T-helper 2 cell treated with Interferon-gamma antibody and Interleukin-4, amounts not matched to agents 5 μg/mL and 100 μg/mL, for 36 hours (primary cell): Measurements from ENCODE around the gene SGO2.

Experiments
- DNase-seq: peaks from one replicate; pipeline ENCODE4 v3.0.0; 2021; ENCODE audit warnings: low spot score
- H3K27ac Mint-ChIP-seq: one replicate; pipeline ENCODE4 v1.8.0; 2021; ENCODE audit warnings: mild to moderate bottlenecking, mixed read lengths
- H3K27me3 Mint-ChIP-seq: one replicate; pipeline ENCODE4 v1.8.0; 2021; ENCODE audit warnings: low read depth, mixed read lengths
- H3K36me3 Mint-ChIP-seq: one replicate; pipeline ENCODE4 v1.8.0; 2021; ENCODE audit warnings: low read depth, mixed read lengths
- H3K4me1 Mint-ChIP-seq: one replicate; pipeline ENCODE4 v1.8.0; 2021; ENCODE audit warnings: low read depth, mixed read lengths
- H3K4me3 Mint-ChIP-seq: one replicate; pipeline ENCODE4 v1.8.0; 2022; ENCODE audit warnings: mild to moderate bottlenecking, moderate library complexity, mixed read lengths
- H3K9me3 Mint-ChIP-seq: one replicate; pipeline ENCODE4 v1.8.0; 2021; ENCODE audit warnings: mixed read lengths

The SGO2 gene

GRCh38 chr2:200525882-200526651 is at the start of gene SGO2:
SGO2 (plus strand) TSS chr2:200526207; CDS start chr2:200532976, 6,769 bp downstream.
- DNase-seq: peak; percentile 96
- Mint-ChIP-seq H3K4me1 (peaks cover 28% of the 10 kb centered on the region), H3K4me3 (peak within 1 kb of the TSS; percentile 95), H3K36me3 (peaks cover 6% of the 10 kb centered on the region), H3K9me3 (no peaks in the 10 kb centered on the region), H3K27me3 (no peaks in the 10 kb centered on the region), H3K27ac (peak within 1 kb of the TSS; percentile 89)

DNA sequence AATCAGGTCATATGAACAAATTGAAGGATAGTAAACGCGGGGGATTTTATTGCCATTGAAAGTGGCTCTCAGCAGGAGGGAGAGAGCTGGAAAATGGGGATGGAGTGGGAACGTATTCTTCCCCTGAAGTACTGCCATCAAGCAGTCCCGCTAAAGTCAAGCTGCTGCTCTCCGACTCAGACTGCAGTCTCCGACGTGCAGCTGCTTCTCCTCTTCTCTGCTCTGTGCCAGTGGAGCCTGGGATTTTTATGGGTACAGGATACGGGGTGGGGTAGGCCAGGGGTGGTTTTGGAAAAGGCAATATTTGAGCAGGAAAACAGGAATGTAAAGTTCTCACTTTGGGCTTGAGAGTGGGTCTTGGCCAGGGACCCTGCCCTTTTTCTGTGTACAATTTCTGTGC is 49.2 kb upstream of the SGO2 start:
- Mint-ChIP-seq H3K4me1 (peaks cover 8% of the 10 kb centered on the region), H3K9me3 (no peaks in the 10 kb centered on the region), H3K36me3 (peaks cover 26% of the 10 kb centered on the region), H3K27ac (no peak overlapping the region), H3K27me3 (no peaks in the 10 kb centered on the region), H3K4me3 (no peak overlapping the region)
- DNase-seq: no peak

DNA sequence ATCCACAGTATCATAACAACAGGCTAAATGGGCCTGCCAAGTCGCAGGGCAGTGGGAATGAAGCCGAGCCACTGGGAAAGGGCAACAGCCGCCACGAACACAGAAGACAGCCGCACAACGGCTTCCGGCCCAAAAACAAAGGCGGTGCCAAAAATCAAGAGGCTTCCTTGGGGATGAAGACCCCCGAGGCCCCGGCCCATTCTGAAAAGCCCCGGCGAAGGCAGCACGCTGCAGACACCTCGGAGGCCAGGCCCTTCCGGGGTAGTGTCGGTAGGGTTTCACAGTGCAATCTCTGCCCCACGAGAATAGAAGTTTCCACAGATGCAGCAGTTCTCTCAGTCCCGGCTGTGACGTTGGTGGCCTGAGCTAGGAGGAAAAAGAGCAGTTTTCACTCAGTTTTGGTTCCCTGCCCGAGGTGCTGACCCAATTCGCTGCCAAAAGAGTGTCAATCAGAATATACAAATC is 48.3 kb upstream of the SGO2 start:
- no peak for DNase-seq
- Mint-ChIP-seq H3K27me3 (no peaks in the 10 kb centered on the region), H3K4me1 (peaks cover 8% of the 10 kb centered on the region), H3K9me3 (no peaks in the 10 kb centered on the region), H3K36me3 (peaks cover 23% of the 10 kb centered on the region), H3K27ac (no peak overlapping the region), H3K4me3 (no peak overlapping the region)

GRCh38 chr2:200479692-200480265 is 46.2 kb upstream of the SGO2 start:
- Mint-ChIP-seq H3K9me3 (no peaks in the 10 kb centered on the region), H3K4me1 (peaks cover 8% of the 10 kb centered on the region), H3K4me3 (no peak overlapping the region), H3K27me3 (no peaks in the 10 kb centered on the region), H3K36me3 (peaks cover 15% of the 10 kb centered on the region), H3K27ac (peak overlapping the region; percentile 60)
- no peak for DNase-seq

DNA sequence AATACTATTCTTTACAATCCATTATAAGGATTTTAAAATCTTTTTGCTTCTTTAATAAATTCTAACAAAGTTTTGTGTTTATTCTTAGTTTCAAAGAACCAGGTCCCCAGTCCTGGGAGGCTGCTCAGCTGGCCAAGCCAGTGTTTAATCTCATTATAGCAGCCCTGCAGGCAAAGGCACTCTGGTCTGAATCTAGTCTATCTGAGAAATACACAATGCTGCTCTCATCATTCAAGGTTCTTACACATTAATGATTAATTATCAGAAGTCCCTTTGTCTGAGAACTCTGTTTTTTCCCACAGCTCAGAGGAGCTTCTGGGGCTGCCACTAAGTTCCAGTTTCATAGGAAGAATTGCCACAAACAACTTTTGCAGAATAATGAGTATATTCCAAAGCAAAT is 43.8 kb upstream of the SGO2 start:
- H3K36me3 Mint-ChIP-seq: peaks cover 13% of the 10 kb centered on the region
- no peaks in the 10 kb centered on the region for H3K27me3 Mint-ChIP-seq
- no peaks in the 10 kb centered on the region for H3K9me3 Mint-ChIP-seq
- no peak for DNase-seq
- peaks cover 8% of the 10 kb centered on the region for H3K4me1 Mint-ChIP-seq
- no peak overlapping the region for H3K27ac Mint-ChIP-seq
- H3K4me3 Mint-ChIP-seq: no peak overlapping the region

DNA sequence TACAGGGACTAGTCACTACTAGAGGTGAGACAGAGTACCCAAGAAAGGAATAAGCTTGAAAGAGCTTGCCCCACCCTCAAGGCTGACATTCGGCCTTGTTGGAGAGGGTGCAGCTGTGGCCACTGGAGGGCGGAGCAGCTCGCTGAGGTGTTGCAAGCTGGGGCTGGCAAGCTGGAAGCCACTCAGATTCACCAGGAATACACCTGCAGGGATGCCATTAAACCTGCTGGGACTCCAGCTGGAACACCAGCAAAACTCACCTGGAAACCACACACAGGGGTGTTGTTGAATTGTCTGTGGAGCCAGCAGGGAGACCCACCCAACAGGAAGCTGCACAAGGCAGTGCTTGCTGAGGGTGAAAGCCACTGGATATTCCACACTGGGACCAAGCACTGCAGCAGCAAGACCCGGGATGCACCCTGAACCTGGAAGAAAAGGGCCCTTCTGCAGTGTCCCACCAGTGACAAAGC is 42.2 kb upstream of the SGO2 start:
- H3K4me1 Mint-ChIP-seq: peaks cover 8% of the 10 kb centered on the region
- H3K36me3 Mint-ChIP-seq: peaks cover 9% of the 10 kb centered on the region
- H3K27me3 Mint-ChIP-seq: no peaks in the 10 kb centered on the region
- H3K4me3 Mint-ChIP-seq: no peak overlapping the region
- H3K27ac Mint-ChIP-seq: no peak overlapping the region
- no peak for DNase-seq
- no peaks in the 10 kb centered on the region for H3K9me3 Mint-ChIP-seq

DNA sequence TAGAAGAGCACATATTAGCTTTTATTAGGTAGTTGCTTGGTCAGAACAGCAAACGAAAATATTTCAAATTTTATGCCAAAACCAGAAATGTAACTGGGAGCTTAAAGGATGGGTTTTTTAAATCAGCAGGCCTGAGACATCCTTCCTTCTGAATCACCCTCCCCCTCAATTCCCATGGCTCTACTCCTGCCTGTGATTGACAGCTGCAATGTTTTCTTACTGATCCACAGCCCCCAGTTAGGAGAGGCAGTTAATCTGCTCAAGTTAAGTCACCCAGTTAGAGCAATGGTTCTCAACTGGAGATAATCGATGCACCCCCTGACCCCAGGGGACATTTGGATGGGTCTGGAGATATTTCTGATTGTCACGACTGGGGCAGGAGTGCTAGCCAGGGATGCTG is 41.1 kb upstream of the SGO2 start:
- H3K27ac Mint-ChIP-seq: no peak overlapping the region
- peaks cover 12% of the 10 kb centered on the region for H3K36me3 Mint-ChIP-seq
- peaks cover 6% of the 10 kb centered on the region for H3K4me1 Mint-ChIP-seq
- H3K4me3 Mint-ChIP-seq: no peak overlapping the region
- no peak for DNase-seq
- H3K27me3 Mint-ChIP-seq: no peaks in the 10 kb centered on the region
- H3K9me3 Mint-ChIP-seq: no peaks in the 10 kb centered on the region

- no peaks in the 10 kb centered on the region for H3K27me3 Mint-ChIP-seq
- no peak overlapping the region for H3K4me3 Mint-ChIP-seq
These were observed 39.5 kb upstream of the SGO2 start for GRCh38 chr2:200486529-200486928.

DNA sequence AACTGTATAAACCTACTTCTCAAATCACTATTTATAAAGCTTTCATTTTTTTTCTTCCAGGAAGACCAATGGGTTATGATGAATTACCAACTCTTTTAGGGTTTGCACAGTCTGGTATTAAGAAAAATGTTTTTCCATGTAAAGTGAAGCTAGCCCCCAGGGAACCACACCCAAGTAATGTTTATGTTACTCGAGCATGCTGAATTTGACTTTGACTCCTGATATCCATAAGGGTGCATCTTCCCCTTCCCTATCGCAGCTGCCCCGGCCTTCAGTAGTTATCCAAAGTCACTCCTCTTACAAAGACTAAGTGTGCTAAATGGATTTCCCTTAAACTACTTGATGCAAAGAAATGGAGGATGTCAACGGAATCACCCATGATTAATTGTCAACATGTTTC is 37.8 kb upstream of the SGO2 start:
- Mint-ChIP-seq H3K27ac (no peak overlapping the region), H3K9me3 (no peaks in the 10 kb centered on the region), H3K36me3 (peaks cover 37% of the 10 kb centered on the region), H3K4me3 (no peak overlapping the region), H3K27me3 (no peaks in the 10 kb centered on the region), H3K4me1 (no peaks in the 10 kb centered on the region)
- no peak for DNase-seq

More at GRCh38 chr2:200486529-200486928, 39.5 kb upstream of the SGO2 start:
- DNase-seq: no peak
- peaks cover 23% of the 10 kb centered on the region for H3K36me3 Mint-ChIP-seq
- peaks cover under 1% of the 10 kb centered on the region for H3K4me1 Mint-ChIP-seq
- H3K9me3 Mint-ChIP-seq: no peaks in the 10 kb centered on the region
- H3K27ac Mint-ChIP-seq: no peak overlapping the region

GRCh38 chr2:200490001-200490400 is 36.0 kb upstream of the SGO2 start:
- no peak overlapping the region for H3K27ac Mint-ChIP-seq
- peaks cover 47% of the 10 kb centered on the region for H3K36me3 Mint-ChIP-seq
- H3K9me3 Mint-ChIP-seq: no peaks in the 10 kb centered on the region
- no peaks in the 10 kb centered on the region for H3K4me1 Mint-ChIP-seq
- no peak for DNase-seq
- H3K27me3 Mint-ChIP-seq: no peaks in the 10 kb centered on the region
- H3K4me3 Mint-ChIP-seq: no peak overlapping the region

GRCh38 chr2:200492656-200493055 is 33.4 kb upstream of the SGO2 start:
- Mint-ChIP-seq H3K4me3 (no peak overlapping the region), H3K27me3 (no peaks in the 10 kb centered on the region), H3K4me1 (no peaks in the 10 kb centered on the region), H3K27ac (no peak overlapping the region), H3K36me3 (peaks cover 53% of the 10 kb centered on the region), H3K9me3 (no peaks in the 10 kb centered on the region)
- no peak for DNase-seq

- Mint-ChIP-seq H3K36me3 (peaks cover 60% of the 10 kb centered on the region), H3K9me3 (no peaks in the 10 kb centered on the region), H3K27me3 (no peaks in the 10 kb centered on the region), H3K4me3 (no peak overlapping the region), H3K27ac (no peak overlapping the region), H3K4me1 (no peaks in the 10 kb centered on the region)
- DNase-seq: no peak
These were observed 32.0 kb upstream of the SGO2 start for GRCh38 chr2:200494048-200494447.

DNA sequence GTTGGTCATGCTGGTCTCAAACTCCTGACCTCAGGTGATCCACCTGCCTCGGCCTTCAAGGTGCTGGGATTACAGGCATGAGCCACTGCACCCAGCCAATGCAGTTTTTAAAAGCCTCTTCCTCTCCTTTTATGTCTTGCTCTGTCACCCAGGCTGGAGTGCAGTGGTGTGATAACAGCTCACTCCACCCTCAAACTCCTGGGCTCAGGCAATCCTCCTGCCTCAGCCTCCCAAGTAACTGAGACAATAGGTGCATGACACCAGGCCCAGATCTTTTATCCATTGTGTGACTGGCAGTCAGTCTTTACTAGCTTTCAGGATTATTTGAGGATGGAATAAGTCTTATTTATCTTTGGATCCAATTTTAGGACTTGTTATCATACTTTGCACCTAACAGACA is 29.3 kb upstream of the SGO2 start:
- no peak for DNase-seq
- Mint-ChIP-seq H3K27me3 (no peaks in the 10 kb centered on the region), H3K27ac (no peak overlapping the region), H3K4me1 (peaks cover 3% of the 10 kb centered on the region), H3K4me3 (no peak overlapping the region), H3K36me3 (peaks cover 46% of the 10 kb centered on the region), H3K9me3 (no peaks in the 10 kb centered on the region)

GRCh38 chr2:200498402-200499162 is 27.4 kb upstream of the SGO2 start:
- H3K4me1 Mint-ChIP-seq: peaks cover 3% of the 10 kb centered on the region
- no peak overlapping the region for H3K4me3 Mint-ChIP-seq
- H3K9me3 Mint-ChIP-seq: peaks cover 4% of the 10 kb centered on the region
- no peak overlapping the region for H3K27ac Mint-ChIP-seq
- peaks cover 46% of the 10 kb centered on the region for H3K36me3 Mint-ChIP-seq
- no peaks in the 10 kb centered on the region for H3K27me3 Mint-ChIP-seq
- DNase-seq: no peak
